A673 (cell line): ENCODE data around the gene CDHR3. TPM values are rescaled to one million over a fixed set of nuclear protein-coding genes. Genes with fewer than 3 reads are reported as not detected.

Experiments used
- BruUV-seq: library from RNA; stranded (reverse); fragments of 400-500 nt; replicated peaks from 2 replicates; lab custom pipeline; 2021; lab: Mats Ljungman, UMichigan
- CTCF ChIA-PET: fragments of 300-600 bp; sonication (Branson Sonifier 250); formaldehyde crosslinking; loops from one replicate; lab custom pipeline; 2022; ENCODE audit warnings: antibody characterized with exemption; lab: Charles Lee
- POLR2A ChIA-PET: fragments of 300-600 bp; sonication (Branson Sonifier 250); formaldehyde crosslinking; loops from one replicate; lab custom pipeline; 2022; ENCODE audit warnings: antibody characterized with exemption; ENCODE audit not compliant: low non-redundant PET; lab: Charles Lee
- DNase-seq: peaks from one replicate; pipeline ENCODE4 v3.0.0-alpha.2; 2015; ENCODE audit warnings: low spot score
- H3K27ac ChIP-seq: fragments of 200-600 bp; sonication (generic); 2 replicates; pipeline ENCODE4 v1.5.1; 2016; ENCODE audit warnings: mixed run types, low read depth, mild to moderate bottlenecking, mixed read lengths, antibody characterized with exemption, low read length; ENCODE audit not compliant: poor library complexity, severe bottlenecking
- H3K27me3 ChIP-seq: fragments of 200-600 bp; sonication (generic); replicated peaks from 2 replicates; pipeline ENCODE4 v1.6.1; 2017; ENCODE audit warnings: mixed run types, low read depth, mild to moderate bottlenecking, mixed read lengths, antibody characterized with exemption, low read length; ENCODE audit not compliant: insufficient read depth, poor library complexity
- H3K36me3 ChIP-seq: fragments of 200-600 bp; sonication (generic); 2 replicates; pipeline ENCODE4 v1.6.1; 2016; ENCODE audit warnings: mixed run types, mild to moderate bottlenecking, mixed read lengths, antibody characterized with exemption, low read length; ENCODE audit not compliant: insufficient read depth, poor library complexity, severe bottlenecking
- H3K4me1 ChIP-seq: fragments of 200-600 bp; sonication (generic); 2 replicates; pipeline ENCODE4 v1.6.1; 2017; ENCODE audit warnings: mixed run types, mild to moderate bottlenecking, mixed read lengths, antibody characterized with exemption, low read length; ENCODE audit not compliant: insufficient read depth, poor library complexity, severe bottlenecking
- H3K4me3 ChIP-seq: fragments of 200-600 bp; sonication (generic); 2 replicates; pipeline ENCODE4 v1.5.1; 2016; ENCODE audit warnings: low read depth, mixed run types, mild to moderate bottlenecking, mixed read lengths, low read length; ENCODE audit not compliant: poor library complexity, severe bottlenecking
- H3K9me3 ChIP-seq: fragments of 200-600 bp; sonication (generic); 2 replicates; pipeline ENCODE4 v1.6.1; 2016; ENCODE audit warnings: mixed run types, low read depth, mild to moderate bottlenecking, mixed read lengths, antibody characterized with exemption, low read length; ENCODE audit not compliant: poor library complexity, severe bottlenecking
- CTCF ChIP-seq: fragments of 300-800, 200-600 bp; sonication (generic); conservative IDR thresholded peaks from 2 replicates; pipeline ENCODE4 v1.5.1; 2017; ENCODE audit warnings: low read depth, mild to moderate bottlenecking, antibody characterized with exemption, low read length, moderate library complexity, mixed read lengths
- EZH2 ChIP-seq: fragments of 200-600 bp; sonication (generic); IDR thresholded peaks from 2 replicates; pipeline ENCODE4 v1.6.1; 2017; ENCODE audit warnings: borderline replicate concordance, low read depth, mild to moderate bottlenecking, mixed read lengths, antibody characterized with exemption, low read length; ENCODE audit not compliant: poor library complexity, severe bottlenecking
- intact Hi-C: fragments of 100-400 bp; cut with micrococcal nuclease; formaldehyde crosslinking; loops from one replicate; pipeline ENCODE4 v1.10.0; 2022; ENCODE audit not compliant: unreplicated experiment
- total RNA-seq: library from RNA; stranded (reverse); gene quantifications from 2 replicates; pipeline ENCODE4 v1.2.3, GENCODE V29; 2021

CDHR3 gene
- total RNA-seq, 1 experiment from 2014 or later = 13.9 TPM

GRCh38 chr7:106065575-106066500 is 102.8 kb downstream of the CDHR3 start:
- H3K4me3 ChIP-seq = no peak overlapping the region
- no peaks in the 10 kb centered on the region for H3K9me3 ChIP-seq
- DNase-seq = no peak
- TF ChIP-seq CTCF = no peak
- no peak for TF ChIP-seq EZH2
- peak overlapping the region; percentile 13 for H3K27ac ChIP-seq
- no TSS peak for BruUV-seq
- H3K36me3 ChIP-seq = no peaks in the 10 kb centered on the region
- H3K4me1 ChIP-seq = peaks cover 42% of the 10 kb centered on the region
- H3K27me3 ChIP-seq = no peaks in the 10 kb centered on the region
- intact Hi-C loops = no loop called here
- POLR2A ChIA-PET = no interaction called here
- CTCF ChIA-PET = interaction anchor here (1.0 kb wide), 1 partner anchor 102 kb away, joined by 3 read pairs; no protein-coding TSS in a partner anchor

- POLR2A ChIA-PET = no interaction called here
- no peaks in the 10 kb centered on the region for H3K9me3 ChIP-seq
- CTCF ChIA-PET = no interaction called here
- no peak for TF ChIP-seq CTCF
- TF ChIP-seq EZH2 = no peak
- peaks cover 59% of the 10 kb centered on the region for H3K4me1 ChIP-seq
- no peak overlapping the region for H3K4me3 ChIP-seq
- BruUV-seq = no TSS peak
- H3K36me3 ChIP-seq = no peaks in the 10 kb centered on the region
- intact Hi-C loops = no loop called here
- H3K27ac ChIP-seq = no peak overlapping the region
- DNase-seq = no peak
- no peaks in the 10 kb centered on the region for H3K27me3 ChIP-seq
Observed at GRCh38 chr7:106067678-106068077, 104.6 kb downstream of the CDHR3 start.

GRCh38 chr7:106068538-106068961 is 105.5 kb downstream of the CDHR3 start:
- intact Hi-C loops = no loop called here
- CTCF ChIA-PET = no interaction called here
- no TSS peak for BruUV-seq

More at GRCh38 chr7:106068538-106068961, 105.5 kb downstream of the CDHR3 start:
- Histone ChIP-seq H3K36me3 (no peaks in the 10 kb centered on the region), H3K27ac (no peak overlapping the region), H3K27me3 (no peaks in the 10 kb centered on the region), H3K4me3 (no peak overlapping the region), H3K9me3 (no peaks in the 10 kb centered on the region), H3K4me1 (peaks cover 59% of the 10 kb centered on the region)
- TF ChIP-seq EZH2 (no peak), CTCF (no peak)
- DNase-seq = no peak
- POLR2A ChIA-PET = no interaction called here
